Small intestine (tissue), 7 donors: ENCODE measurements around the gene SDHAF3. TPM values are rescaled to one million over a fixed set of nuclear protein-coding genes. Genes with fewer than 3 reads are reported as not detected.
"Not testable (repeated sequence)": the region's sequence is repeated elsewhere in the genome, so short reads cannot be mapped to it uniquely, and the experiment has no call there.

Source experiments
- DNase-seq, 2 donors: peaks; one replicate each; pipeline versions ENCODE4 v3.0.0 to v3.0.0-alpha.2; 2013
- FAIRE-seq: peaks from 2 replicates; lab custom pipeline; 2012; peaks lifted over from hg19 to GRCh38; lab: Jason Lieb, UNC
- H3K27ac ChIP-seq, 3 donors: one replicate each; pipeline ENCODE4 v1.5.1; 2013; ENCODE audit warnings: low read length in 2 of 3, mild to moderate bottlenecking in 2 of 3, control low read depth in 1 of 3, inconsistent platforms in 1 of 3, low read depth in 1 of 3, moderate library complexity in 1 of 3
- H3K27me3 ChIP-seq, 3 donors: one replicate each; pipeline ENCODE4 v1.6.1; 2013; ENCODE audit warnings: low read length in 3 of 3, inconsistent platforms in 1 of 3; ENCODE audit not compliant: control insufficient read depth in 3 of 3, insufficient read depth in 3 of 3
- H3K36me3 ChIP-seq, 3 donors: one replicate each; pipeline ENCODE4 v1.6.1; 2013; ENCODE audit warnings: low read length in 3 of 3, inconsistent platforms in 1 of 3, low read depth in 1 of 3, mild to moderate bottlenecking in 1 of 3, moderate library complexity in 1 of 3; ENCODE audit not compliant: control insufficient read depth in 3 of 3, insufficient read depth in 2 of 3
- H3K4me1 ChIP-seq, 3 donors: one replicate each; pipeline ENCODE4 v1.6.1; 2013; ENCODE audit warnings: low read length in 2 of 3, inconsistent platforms in 1 of 3, low read depth in 1 of 3, mild to moderate bottlenecking in 1 of 3, moderate library complexity in 1 of 3; ENCODE audit not compliant: control insufficient read depth in 3 of 3, insufficient read depth in 2 of 3
- H3K4me3 ChIP-seq, 3 donors: one replicate each; pipeline ENCODE4 v1.5.1; 2013; ENCODE audit warnings: low read length in 3 of 3, control low read depth in 1 of 3, inconsistent platforms in 1 of 3, low read depth in 1 of 3, mild to moderate bottlenecking in 1 of 3, moderate library complexity in 1 of 3
- H3K9me3 ChIP-seq, 2 donors: one replicate each; pipeline ENCODE4 v1.6.1; 2013; ENCODE audit warnings: low read depth in 1 of 2, low read length in 1 of 2; ENCODE audit not compliant: control insufficient read depth in 2 of 2, insufficient read depth in 1 of 2
- WGBS, 3 donors: extraction: QIAGEN DNeasy Blood & Tissue Kit; methylation state at CpG; one replicate each; pipeline ENCODE4 v1.1.7; 2013; 5-methylcytosine and 5-hydroxymethylcytosine counted together
- polyA plus RNA-seq, 4 donors: library from polyadenylated mRNA; stranded (reverse) in 3 of 4; unstranded in 1 of 4; fragments of 200-250 nt in 3 of 4; fragments of 120-200 nt in 1 of 4; gene quantifications; one replicate each; pipeline versions ENCODE4 v1.2.1 to v1.2.3, GENCODE V29; 2013
- donor health status: healthy with polysubstance abuse.
- donor health status: control.
- donor health status: control.
- donor health status: Bipolar disorder and iron deficiency.
- donor health status: healthy.

The SDHAF3 gene
- polyA plus RNA-seq, 4 donors: 18.9 to 27.5 (median 20.4) TPM

GRCh38 chr7:97166308-97166707 is 48.8 kb downstream of the SDHAF3 start:
- FAIRE-seq (no peak), DNase-seq (no peak)
- 78 to 86% (median 86%) methylated on average over 2 of the region's 2 CpGs for WGBS, 3 donors
- no peaks in the 10 kb centered on the region for H3K4me1 ChIP-seq
- H3K27ac ChIP-seq: no peak overlapping the region
- no peaks in the 10 kb centered on the region for H3K27me3 ChIP-seq
- H3K36me3 ChIP-seq: peaks cover 0 to 6% (median 4%) of the 10 kb centered on the region in 3 donors
- no peak overlapping the region for H3K4me3 ChIP-seq
- peaks cover 0 to 10% of the 10 kb centered on the region in 2 donors for H3K9me3 ChIP-seq

- WGBS, 3 donors: 81 to 87% (median 86%) methylated on average over 4 of the region's 4 CpGs
- H3K27ac ChIP-seq: no peak overlapping the region
- no peak overlapping the region for H3K4me3 ChIP-seq
- FAIRE-seq: no peak
- peaks cover 0 to 10% of the 10 kb centered on the region in 2 donors for H3K9me3 ChIP-seq
- H3K27me3 ChIP-seq: no peaks in the 10 kb centered on the region
- no peak for DNase-seq
- H3K4me1 ChIP-seq: no peaks in the 10 kb centered on the region
- H3K36me3 ChIP-seq: peaks cover 0 to 6% (median 4%) of the 10 kb centered on the region in 3 donors
Observed at GRCh38 chr7:97167176-97167575, 49.7 kb downstream of the SDHAF3 start.

- Histone ChIP-seq H3K27ac (no peak overlapping the region), H3K4me3 (no peak overlapping the region), H3K36me3 (peaks cover 0 to 6% (median 4%) of the 10 kb centered on the region in 3 donors), H3K4me1 (no peaks in the 10 kb centered on the region), H3K27me3 (no peaks in the 10 kb centered on the region), H3K9me3 (peaks cover 0 to 10% of the 10 kb centered on the region in 2 donors)
- FAIRE-seq (no peak), DNase-seq (no peak)
- 67 to 80% (median 75%) methylated on average over 3 of the region's 3 CpGs for WGBS, 3 donors
Observed at GRCh38 chr7:97167749-97168148, 50.3 kb downstream of the SDHAF3 start.

- Histone ChIP-seq H3K4me1 (no peaks in the 10 kb centered on the region), H3K9me3 (no peaks in the 10 kb centered on the region), H3K27ac (no peak overlapping the region), H3K27me3 (no peaks in the 10 kb centered on the region), H3K4me3 (no peak overlapping the region), H3K36me3 (no peaks in the 10 kb centered on the region)
- no peak for DNase-seq
- FAIRE-seq: no peak
Observed at GRCh38 chr7:97174303-97174702, 56.8 kb downstream of the SDHAF3 start.

GRCh38 chr7:97179454-97180104 is 62.1 kb downstream of the SDHAF3 start:
- 6 to 8% (median 6%) methylated on average over 2 of the region's 2 CpGs for WGBS, 3 donors
- H3K27me3 ChIP-seq: no peaks in the 10 kb centered on the region
- no peaks in the 10 kb centered on the region for H3K36me3 ChIP-seq
- FAIRE-seq (no peak), DNase-seq (peak; percentile 59 to 63)
- no peak overlapping the region for H3K4me3 ChIP-seq
- H3K27ac ChIP-seq: no peak overlapping the region
- H3K4me1 ChIP-seq: no peaks in the 10 kb centered on the region
- no peaks in the 10 kb centered on the region for H3K9me3 ChIP-seq

- DNase-seq: no peak
- H3K27ac ChIP-seq: no peak overlapping the region
- no peaks in the 10 kb centered on the region for H3K27me3 ChIP-seq
- no peaks in the 10 kb centered on the region for H3K36me3 ChIP-seq
- no peaks in the 10 kb centered on the region for H3K9me3 ChIP-seq
- H3K4me3 ChIP-seq: no peak overlapping the region
- 87 to 100% (median 98%) methylated on average over 1 of the region's 1 CpG for WGBS, 3 donors
- no peaks in the 10 kb centered on the region for H3K4me1 ChIP-seq
- no peak for FAIRE-seq
Observed at GRCh38 chr7:97187067-97187466, 69.6 kb downstream of the SDHAF3 start.

- H3K9me3 ChIP-seq, H3K27me3 ChIP-seq, H3K36me3 ChIP-seq, DNase-seq, H3K27ac ChIP-seq, FAIRE-seq, H3K4me3 ChIP-seq, H3K4me1 ChIP-seq: not testable (repeated sequence)
- 53 to 92% (median 67%) methylated on average over 2 of the region's 2 CpGs for WGBS, 3 donors
Observed at GRCh38 chr7:97196174-97196573, 78.7 kb downstream of the SDHAF3 start.

GRCh38 chr7:97198596-97198995 is 81.1 kb downstream of the SDHAF3 start:
- WGBS, 3 donors: 61 to 66% (median 63%) methylated on average over 3 of the region's 3 CpGs
- H3K27me3 ChIP-seq: peaks cover 0 to 5% (median 0%) of the 10 kb centered on the region in 3 donors
- DNase-seq: no peak
- H3K4me3 ChIP-seq: no peak overlapping the region
- no peaks in the 10 kb centered on the region for H3K9me3 ChIP-seq
- no peaks in the 10 kb centered on the region for H3K4me1 ChIP-seq
- FAIRE-seq: no peak
- no peaks in the 10 kb centered on the region for H3K36me3 ChIP-seq
- H3K27ac ChIP-seq: no peak overlapping the region

- no peak for FAIRE-seq
- WGBS, 3 donors: 88 to 91% (median 90%) methylated on average over 2 of the region's 2 CpGs
- Histone ChIP-seq H3K4me1 (no peaks in the 10 kb centered on the region), H3K27ac (no peak overlapping the region), H3K27me3 (peaks cover 0 to 5% (median 0%) of the 10 kb centered on the region in 3 donors), H3K9me3 (no peaks in the 10 kb centered on the region), H3K36me3 (no peaks in the 10 kb centered on the region), H3K4me3 (no peak overlapping the region)
- DNase-seq: no peak
Observed at GRCh38 chr7:97200018-97200417, 82.5 kb downstream of the SDHAF3 start.
